Measurements from ENCODE around the gene SHMT1.
A peak's percentile ranks its signal among the peaks of the same experiment; 100 is the strongest.
"Not testable (repeated sequence)": the region's sequence is repeated elsewhere in the genome, so short reads cannot be mapped to it uniquely, and the experiment has no call there.

Gene SHMT1

GRCh38 chr17:18324140-18325050 lies 39.0 kb downstream of the SHMT1 start:
- DNase-seq, result no peak

DNA sequence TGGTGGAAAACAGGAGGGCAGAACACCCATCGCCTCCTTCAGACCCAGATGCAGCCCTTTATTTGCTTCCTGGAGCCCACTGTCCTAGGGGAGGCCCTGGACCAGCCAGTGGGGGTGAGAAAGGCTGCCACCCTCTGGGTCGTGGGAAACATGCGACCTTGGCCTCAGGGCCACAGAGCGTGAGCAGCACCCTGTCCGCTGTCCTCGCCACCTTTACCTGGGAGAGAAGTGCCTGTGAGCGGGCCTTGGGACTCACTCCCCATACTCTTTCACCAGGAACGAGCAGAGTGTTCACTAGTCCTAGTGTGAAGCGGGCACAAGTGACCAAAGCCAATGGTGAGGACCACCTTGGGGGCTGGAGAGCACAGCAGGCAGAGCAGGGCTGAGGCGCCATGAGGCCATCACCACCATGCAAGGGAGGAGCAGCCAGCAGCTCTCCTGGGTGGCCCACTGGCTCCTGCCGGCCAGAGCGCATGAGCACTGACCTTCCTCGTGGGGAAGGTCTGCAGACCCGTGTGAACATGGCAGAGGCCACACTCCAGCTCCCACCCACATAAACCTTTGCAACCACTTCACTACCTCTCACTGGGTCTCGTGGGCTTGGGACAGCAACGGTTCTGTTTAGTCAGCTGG lies 39.7 kb downstream of the SHMT1 start:
- DNase-seq, result no peak

GRCh38 chr17:18323007-18323406 lies 40.3 kb downstream of the SHMT1 start:
- DNase-seq, result no peak

GRCh38 chr17:18322522-18322921 lies 40.8 kb downstream of the SHMT1 start:
- no peak for DNase-seq

GRCh38 chr17:18321309-18321708 lies 42.0 kb downstream of the SHMT1 start:
- DNase-seq, result no peak

- DNase-seq, result no peak
Observed at GRCh38 chr17:18320301-18320700, 43.0 kb downstream of the SHMT1 start.

GRCh38 chr17:18319604-18320256 lies 43.6 kb downstream of the SHMT1 start:
- DNase-seq, result no peak

GRCh38 chr17:18318771-18319450 lies 44.4 kb downstream of the SHMT1 start:
- DNase-seq, result no peak

- DNase-seq, result no peak
Observed at GRCh38 chr17:18318117-18318516, 45.2 kb downstream of the SHMT1 start.

DNA sequence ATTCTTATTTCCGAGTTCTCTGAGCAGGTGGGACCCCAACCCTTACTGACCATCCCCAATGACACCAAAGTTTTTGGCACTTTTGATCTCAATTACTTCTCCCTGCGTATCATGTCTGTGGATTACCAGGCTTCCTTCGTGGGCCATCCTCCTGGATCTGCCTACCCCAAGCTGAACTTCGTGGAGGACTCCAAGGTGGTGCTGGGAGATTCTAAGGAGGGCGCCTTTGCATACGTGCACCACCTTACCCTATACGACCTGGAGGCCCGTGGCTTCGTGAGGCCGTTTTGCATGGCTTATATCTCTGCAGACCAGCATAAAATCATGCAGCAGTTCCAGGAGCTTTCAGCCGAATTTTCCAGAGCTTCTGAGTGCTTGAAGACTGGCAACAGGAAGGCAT lies 47.4 kb downstream of the SHMT1 start:
- DNase-seq, result no peak

DNA sequence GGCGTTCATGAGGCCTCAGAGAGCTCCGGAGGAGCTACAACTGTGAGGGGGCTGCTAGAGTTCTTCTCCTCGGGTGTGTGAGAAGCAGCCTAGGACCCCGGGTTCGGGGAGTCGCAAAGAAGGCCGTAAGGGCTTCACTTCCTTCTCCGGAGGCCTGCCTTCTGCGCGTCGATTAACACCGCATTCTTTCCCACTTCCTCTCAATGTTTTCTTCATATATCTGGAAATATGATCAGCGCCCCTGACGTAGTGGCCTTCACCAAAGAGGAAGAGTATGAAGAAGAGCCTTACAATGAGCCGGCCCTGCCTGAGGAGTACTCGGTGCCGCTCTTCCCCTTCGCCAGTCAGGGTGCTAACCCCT lies 47.8 kb downstream of the SHMT1 start:
- DNase-seq, result no peak

- peak; percentile 56 for DNase-seq
Observed at GRCh38 chr17:18314731-18315561, 48.4 kb downstream of the SHMT1 start, which contains the start of the genes SMCR8 and TOP3A. Gene SMCR8 (plus strand): TSS chr17:18315293. CDS start chr17:18315790, 497 bp downstream. Gene TOP3A (minus strand): TSS chr17:18314994. CDS start chr17:18314778, 216 bp downstream.

- DNase-seq, result no peak
Observed at GRCh38 chr17:18314059-18314730, 49.2 kb downstream of the SHMT1 start.

DNA sequence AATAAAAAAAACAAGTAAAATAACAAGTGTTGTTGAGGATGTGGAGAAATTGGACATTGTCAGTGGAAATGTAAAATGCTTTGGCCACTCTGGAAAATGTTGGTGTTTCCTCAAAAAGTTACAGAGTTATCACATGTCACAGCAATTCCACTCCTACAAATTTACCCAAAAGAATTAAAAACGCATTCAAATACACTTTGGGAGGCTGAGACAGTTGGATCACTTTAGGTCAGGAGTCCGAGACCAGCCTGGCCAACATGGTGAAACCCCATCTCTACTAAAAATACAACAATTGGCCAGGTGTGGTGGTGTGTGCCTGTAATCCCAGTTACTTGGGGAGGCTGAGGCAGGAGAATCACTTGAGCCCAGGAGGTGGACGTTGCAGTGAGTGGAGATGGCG lies 54.1 kb downstream of the SHMT1 start:
- DNase-seq, result no peak

DNA sequence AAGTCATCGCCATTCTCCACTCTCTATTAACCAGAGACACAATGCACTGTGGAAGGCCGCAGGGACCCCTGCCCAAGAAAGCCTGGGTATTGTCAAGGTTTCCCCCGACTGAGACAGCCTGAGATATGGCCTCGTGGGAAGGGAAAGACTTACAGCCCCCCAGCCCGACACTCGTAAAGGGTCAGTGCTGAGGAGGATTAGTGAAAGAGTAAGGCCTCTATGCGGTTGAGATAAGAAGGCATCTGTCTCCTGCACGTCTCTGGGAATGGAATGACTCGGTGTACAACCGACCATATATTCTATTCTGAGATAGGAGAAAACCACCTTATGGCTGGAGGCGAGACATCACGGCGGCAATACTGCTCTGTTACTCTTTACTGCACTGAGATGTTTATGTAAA lies 60.1 kb downstream of the SHMT1 start:
- DNase-seq, result not testable (repeated sequence)

- no peak for DNase-seq
Observed at GRCh38 chr17:18300725-18301480, 62.4 kb downstream of the SHMT1 start.

GRCh38 chr17:18298061-18298460 lies 65.3 kb downstream of the SHMT1 start:
- not testable (repeated sequence) for DNase-seq

- DNase-seq, result no peak
Observed at GRCh38 chr17:18291718-18292540, 71.4 kb downstream of the SHMT1 start.

- no peak for DNase-seq
Observed at GRCh38 chr17:18285296-18285695, 78.1 kb downstream of the SHMT1 start.

GRCh38 chr17:18281788-18282187 lies 81.6 kb downstream of the SHMT1 start:
- no peak for DNase-seq

Measured in NCI-H187 treated with DMSO at 0.1 percent for 48 hours (cell line).